GM04503 (cell line): ENCODE data around the gene TMEM119.
A peak's percentile ranks its signal among the peaks of the same experiment; 100 is the strongest.
"Not testable (repeated sequence)": the region's sequence is repeated elsewhere in the genome, so short reads cannot be mapped to it uniquely, and the experiment has no call there.

Experiments
- DNase-seq: peaks from one replicate; pipeline ENCODE4 v3.0.0-alpha.2; 2012; ENCODE audit warnings: low read depth

Gene TMEM119

DNA sequence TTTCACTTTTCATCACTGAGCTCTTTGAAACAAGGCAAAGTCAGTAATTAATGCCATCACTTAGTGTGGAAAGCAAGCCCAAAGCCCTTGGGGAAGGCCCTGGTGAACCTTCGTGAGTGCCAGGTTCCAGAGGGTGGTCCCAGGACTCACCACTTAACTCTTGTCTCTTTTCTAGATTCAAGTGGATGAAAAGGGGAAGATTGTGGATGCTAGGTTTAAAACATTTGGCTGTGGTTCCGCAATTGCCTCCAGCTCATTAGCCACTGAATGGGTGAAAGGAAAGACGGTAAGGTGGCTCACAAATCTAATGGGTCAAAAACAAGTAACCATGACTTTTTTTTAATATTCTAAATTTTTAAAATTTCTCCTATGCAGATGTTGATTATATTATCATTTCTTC lies 32.7 kb downstream of the TMEM119 start:
- DNase-seq = no peak

- no peak for DNase-seq
These were observed 33.2 kb downstream of the TMEM119 start for GRCh38 chr12:108564724-108565123.

GRCh38 chr12:108563804-108564151 lies 34.1 kb downstream of the TMEM119 start:
- no peak for DNase-seq

GRCh38 chr12:108563136-108563803 lies 34.6 kb downstream of the TMEM119 start:
- peak; percentile 61 for DNase-seq

DNA sequence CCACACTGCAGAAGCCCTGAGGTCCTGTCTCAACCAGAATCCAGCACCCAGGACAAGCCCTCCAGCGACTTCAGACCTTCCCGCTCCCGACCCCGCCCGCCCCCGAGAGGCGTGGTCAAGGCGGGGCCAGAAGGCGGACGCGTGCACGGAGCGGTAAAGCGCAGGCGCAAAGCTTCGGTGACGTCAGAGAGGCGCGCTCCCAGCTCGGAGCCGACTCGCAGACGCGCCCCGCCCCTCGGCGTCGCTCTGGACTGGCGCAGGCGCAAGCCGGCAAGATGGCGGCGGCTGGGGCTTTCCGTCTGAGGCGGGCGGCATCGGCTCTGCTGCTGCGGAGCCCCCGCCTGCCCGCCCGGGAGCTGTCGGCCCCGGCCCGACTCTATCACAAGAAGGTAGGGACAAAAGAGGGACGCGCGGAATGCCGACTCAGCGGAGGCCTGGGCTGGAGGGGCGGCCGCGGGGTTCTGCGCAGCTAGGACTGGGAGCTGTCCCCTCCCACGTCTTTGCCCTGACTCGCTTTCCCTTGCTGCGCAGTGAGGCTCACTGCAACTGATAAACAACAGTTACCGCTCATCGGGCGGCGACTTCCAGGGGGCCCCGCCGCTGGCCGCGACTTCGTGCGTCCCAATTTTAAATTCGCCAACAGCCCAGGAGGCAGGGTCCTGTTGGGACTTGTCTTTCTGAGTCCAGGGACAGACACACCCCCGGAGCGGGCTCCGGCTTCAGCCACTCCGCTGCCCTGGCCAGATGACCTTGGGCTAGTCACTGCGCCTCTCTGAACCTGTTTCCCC lies 35.3 kb downstream of the TMEM119 start, which contains the start of gene ISCU:
ISCU (plus strand) TSS at position 249 of the 788 bp plus-strand sequence; CDS start at position 276, 27 bp downstream.
- DNase-seq = peak; percentile 74

DNA sequence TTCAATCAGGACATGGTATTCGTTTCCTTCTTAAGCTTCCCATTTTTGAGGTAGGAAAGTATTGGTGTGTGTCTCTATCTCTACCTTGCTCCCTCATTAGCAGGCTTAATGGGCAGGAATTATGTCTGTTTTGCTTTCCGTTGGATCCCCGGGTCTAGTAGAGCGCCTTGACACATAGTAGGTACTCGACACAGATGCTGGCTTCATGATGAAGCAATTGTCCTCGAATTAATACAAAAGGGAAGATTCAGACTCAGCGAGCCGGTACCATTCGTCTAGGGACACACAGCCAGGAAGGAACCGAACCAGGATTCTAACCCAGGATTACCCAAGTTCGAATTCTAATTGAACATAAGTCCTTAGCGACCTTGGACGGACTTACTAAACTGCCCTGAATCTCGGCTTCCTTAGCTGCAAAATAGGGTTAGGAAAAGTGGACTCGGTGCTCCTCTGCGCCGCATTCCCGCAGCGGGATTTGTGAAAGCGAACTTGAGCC lies 36.0 kb downstream of the TMEM119 start:
- DNase-seq = no peak

- DNase-seq = peak; percentile 64
These were observed 36.8 kb downstream of the TMEM119 start, which contains the start of gene SART3 for GRCh38 chr12:108560752-108561719. Gene SART3 (minus strand): TSS chr12:108561173. CDS start chr12:108561154, 19 bp downstream.

- no peak for DNase-seq
These were observed 37.6 kb downstream of the TMEM119 start for GRCh38 chr12:108560321-108560721.

DNA sequence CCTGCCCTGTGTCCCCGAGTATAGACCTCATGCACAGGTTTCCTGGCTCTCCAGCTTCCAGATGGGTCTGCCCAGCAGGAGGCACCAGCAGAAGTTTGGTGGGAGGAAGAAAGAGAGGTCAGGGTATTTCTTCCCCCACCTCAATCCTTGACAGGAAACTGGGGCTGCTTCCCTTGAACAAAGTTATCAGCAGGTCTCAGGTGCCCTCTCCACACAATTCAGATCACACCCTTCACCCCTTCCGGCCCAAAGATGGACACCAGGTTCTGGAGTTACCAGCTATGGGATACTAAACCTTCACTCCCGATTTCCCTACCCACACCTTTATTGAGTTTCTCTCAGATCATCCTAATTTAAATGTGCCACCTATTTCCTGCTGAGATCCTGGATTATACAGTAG lies 38.1 kb downstream of the TMEM119 start:
- no peak for DNase-seq

- DNase-seq = no peak
These were observed 38.8 kb downstream of the TMEM119 start for GRCh38 chr12:108559007-108559655.

DNA sequence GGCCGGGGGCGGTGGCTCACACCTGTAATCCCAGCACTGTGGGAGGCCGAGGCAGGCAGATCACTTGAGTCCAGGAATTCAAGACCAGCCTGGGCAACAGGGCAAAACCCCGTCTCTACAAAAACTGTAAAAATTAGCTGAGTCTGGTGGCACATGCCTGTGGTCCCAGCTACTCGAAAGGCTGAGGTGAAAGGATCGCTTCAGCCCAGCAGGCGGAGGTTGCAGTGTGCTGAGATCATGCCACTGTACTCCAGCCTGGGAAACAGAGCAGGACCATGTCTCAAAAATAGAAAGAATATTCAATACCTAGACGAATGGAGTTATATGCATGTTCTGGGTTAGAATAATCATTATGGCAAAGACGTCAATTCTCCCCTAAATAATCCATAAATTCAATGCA lies 42.5 kb downstream of the TMEM119 start:
- not testable (repeated sequence) for DNase-seq

DNA sequence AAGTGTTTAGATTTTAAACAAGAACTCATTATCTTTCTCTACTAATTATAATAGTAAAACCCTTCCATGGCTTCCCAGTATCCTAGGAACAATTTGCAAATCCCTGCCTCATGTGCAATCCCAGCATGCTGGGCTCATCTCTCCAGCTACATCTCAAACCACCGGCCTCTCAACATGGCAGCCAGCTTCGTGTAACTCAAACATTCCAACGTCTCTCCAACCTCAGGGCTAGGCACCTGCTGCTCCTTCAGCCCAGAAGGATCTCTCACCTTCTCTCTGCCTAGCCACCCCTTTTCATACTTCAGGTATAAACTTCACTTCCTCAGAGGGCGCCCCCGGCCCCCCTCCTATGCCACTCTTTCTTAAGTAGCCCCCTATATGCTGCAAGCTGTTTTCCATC lies 44.1 kb downstream of the TMEM119 start:
- no peak for DNase-seq

DNA sequence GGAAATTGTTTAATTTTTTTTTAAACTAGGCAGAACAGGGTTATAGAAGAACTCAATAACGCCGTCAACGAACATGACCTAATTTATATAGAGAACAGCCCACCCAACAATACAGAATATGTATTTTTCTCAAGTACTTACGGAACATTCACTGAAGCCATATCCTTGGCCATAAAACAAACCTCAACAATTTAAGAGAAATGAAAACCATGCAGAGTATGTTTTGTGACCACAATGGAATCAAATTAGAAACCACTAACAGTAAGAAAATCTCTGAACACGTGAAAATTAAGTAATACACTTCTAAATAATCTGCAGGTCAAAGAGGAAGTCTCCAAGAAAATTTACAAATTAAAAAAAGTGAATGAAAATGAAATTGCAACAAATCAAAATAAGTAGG lies 46.3 kb downstream of the TMEM119 start:
- DNase-seq = peak; percentile 63

DNA sequence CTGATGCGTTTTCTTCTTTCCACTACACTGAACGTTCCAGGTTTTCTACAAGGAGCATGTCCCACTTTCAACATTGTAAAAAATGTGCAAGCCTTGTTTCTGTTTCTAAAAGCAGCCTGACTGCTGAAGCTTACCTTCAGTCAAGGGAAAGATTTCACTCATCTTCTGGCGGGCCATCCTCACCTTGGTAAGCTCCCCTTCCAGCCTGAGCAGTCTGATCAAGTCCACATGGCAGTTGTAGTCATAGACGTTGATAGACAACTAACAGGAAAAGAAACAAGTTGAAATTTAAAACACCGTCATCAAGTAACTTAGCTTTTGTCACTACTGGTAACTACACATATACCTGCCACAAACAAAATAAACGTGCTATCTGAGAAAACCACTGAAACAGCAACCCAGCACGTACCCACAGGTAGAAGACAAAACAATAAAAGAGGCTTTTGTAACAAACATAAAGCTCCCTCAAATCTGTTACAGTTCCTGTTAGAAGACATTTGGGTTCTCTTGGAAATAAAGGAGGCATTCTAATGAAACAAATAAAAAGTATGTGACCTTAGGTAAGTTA lies 48.8 kb downstream of the TMEM119 start:
- no peak for DNase-seq

- no peak for DNase-seq
These were observed 50.2 kb downstream of the TMEM119 start for GRCh38 chr12:108547686-108548085.

- peak; percentile 82 for DNase-seq
These were observed 54.2 kb downstream of the TMEM119 start for GRCh38 chr12:108543652-108544051.

- no peak for DNase-seq
These were observed 55.6 kb downstream of the TMEM119 start for GRCh38 chr12:108542320-108542719.
